Endothelial cell of umbilical vein (primary cell): ENCODE results near the gene CNDP2. TPM values are rescaled to one million over a fixed set of nuclear protein-coding genes. Genes with fewer than 3 reads are reported as not detected.

Source experiments
- BruUV-seq: library from RNA; stranded (reverse); fragments of 400-500 nt; replicated peaks from 2 replicates; lab custom pipeline; 2021; lab: Mats Ljungman, UMichigan
- CTCF ChIA-PET: fragments of 300-600, 350-600 bp; sonication (Branson Sonifier 250); formaldehyde crosslinking; loops from one replicate; lab custom pipeline; 2021; ENCODE audit warnings: antibody characterized with exemption, inconsistent platforms; lab: Charles Lee
- POLR2A ChIA-PET: fragments of 300-600, 350-600 bp; sonication (Branson Sonifier 250); formaldehyde crosslinking; loops from one replicate; lab custom pipeline; 2021; ENCODE audit warnings: antibody characterized with exemption, inconsistent platforms; lab: Charles Lee
- DNase-seq: peaks from one replicate; pipeline ENCODE4 v3.0.0-alpha.2; 2011; ENCODE audit warnings: low read depth, low spot score
- FAIRE-seq: peaks from 2 replicates; lab custom pipeline; 2011; peaks lifted over from hg19 to GRCh38; lab: Jason Lieb, UNC
- H2AFZ ChIP-seq: 2 replicates; pipeline ENCODE4 v1.6.0; 2012; ENCODE audit warnings: low read depth, low read length, control low read depth, inconsistent platforms
- H3K27ac ChIP-seq: 2 replicates; pipeline ENCODE4 v1.5.1; 2011; ENCODE audit warnings: low read depth, mild to moderate bottlenecking, control low read depth, low read length, moderate library complexity; ENCODE audit not compliant: insufficient read depth
- H3K27me3 ChIP-seq, 2 experiments: 2 replicates each; pipeline versions ENCODE4 v1.6.0 to v1.6.1; 2011; ENCODE audit warnings: low read length in 2 of 2, mixed read lengths in 1 of 2; ENCODE audit not compliant: control insufficient read depth in 2 of 2, insufficient read depth in 2 of 2
- H3K36me3 ChIP-seq, 2 experiments: 2 replicates in 1 of 2; 3 replicates in 1 of 2; pipeline ENCODE4 v1.5.1; 2011; ENCODE audit warnings: low read length in 2 of 2, mild to moderate bottlenecking in 1 of 2, moderate library complexity in 1 of 2; ENCODE audit not compliant: control insufficient read depth in 2 of 2, insufficient read depth in 2 of 2; ENCODE audit errors: extremely low read depth in 1 of 2
- H3K4me1 ChIP-seq: 3 replicates; pipeline ENCODE4 v1.5.1; 2011; ENCODE audit warnings: mild to moderate bottlenecking, low read length; ENCODE audit not compliant: control insufficient read depth, insufficient read depth; ENCODE audit errors: extremely low read depth
- H3K4me2 ChIP-seq: 2 replicates; pipeline ENCODE4 v1.6.1; 2011; ENCODE audit warnings: low read length, control low read depth, mixed read lengths; ENCODE audit not compliant: insufficient read depth
- H3K4me3 ChIP-seq, 3 experiments: fragments of 200-600 bp in 1 of 3; sonication (generic), shearing (Covaris generic) in 1 of 3; replicated peaks in 1 of 3; 2 replicates each; pipeline ENCODE4 v1.5.1; 2011 to 2016; ENCODE audit warnings: control low read depth in 3 of 3, low read length in 3 of 3, mild to moderate bottlenecking in 2 of 3, inconsistent platforms in 1 of 3, low read depth in 1 of 3, moderate library complexity in 1 of 3; ENCODE audit not compliant: insufficient read depth in 1 of 3
- H3K79me2 ChIP-seq: 2 replicates; pipeline ENCODE4 v1.6.0; 2012; ENCODE audit warnings: low read length, inconsistent platforms; ENCODE audit not compliant: control insufficient read depth, insufficient read depth
- H3K9ac ChIP-seq: replicated peaks from 2 replicates; pipeline ENCODE3; 2011; ENCODE audit warnings: low read length, control low read depth; ENCODE audit not compliant: insufficient read depth; ENCODE audit errors: extremely low read depth
- H3K9me1 ChIP-seq: replicated peaks from 3 replicates; pipeline ENCODE4 v1.6.0; 2011; ENCODE audit warnings: mild to moderate bottlenecking, low read length; ENCODE audit not compliant: control insufficient read depth, insufficient read depth; ENCODE audit errors: extremely low read depth
- H3K9me3 ChIP-seq: replicated peaks from 2 replicates; pipeline ENCODE4 v1.5.1; 2012; ENCODE audit warnings: low read length, inconsistent platforms; ENCODE audit not compliant: control insufficient read depth, insufficient read depth
- H4K20me1 ChIP-seq: replicated peaks from 2 replicates; pipeline ENCODE3; 2011; ENCODE audit warnings: mild to moderate bottlenecking, low read length; ENCODE audit not compliant: control insufficient read depth, insufficient read depth; ENCODE audit errors: extremely low read depth
- EZH2 ChIP-seq: IDR thresholded peaks from 2 replicates; pipeline ENCODE4 v1.6.1; 2012; ENCODE audit warnings: borderline replicate concordance, low read depth, mild to moderate bottlenecking, moderate library complexity, low read length, inconsistent platforms; ENCODE audit not compliant: severe bottlenecking
- FOS ChIP-seq: IDR thresholded peaks from 2 replicates; pipeline ENCODE4 v1.6.1; 2011; ENCODE audit warnings: mild to moderate bottlenecking, low read length, moderate library complexity, borderline replicate concordance; ENCODE audit not compliant: insufficient read depth
- GATA2 ChIP-seq: IDR thresholded peaks from 2 replicates; pipeline ENCODE4 v1.7.0; 2011; ENCODE audit warnings: low read depth, mild to moderate bottlenecking, moderate library complexity, mixed read lengths, low read length; ENCODE audit not compliant: insufficient read length, insufficient read depth
- JUN ChIP-seq: IDR thresholded peaks from 2 replicates; pipeline ENCODE4 v1.6.1; 2011; ENCODE audit warnings: borderline replicate concordance, low read depth; ENCODE audit not compliant: insufficient read length, insufficient read depth
- MYC ChIP-seq: IDR thresholded peaks from one replicate; pipeline ENCODE4 v1.6.1; 2011; ENCODE audit warnings: mild to moderate bottlenecking, low read depth, low read length
- POLR2A ChIP-seq: IDR thresholded peaks from 2 replicates; pipeline ENCODE4 v1.6.1; 2012; ENCODE audit warnings: low read depth, mild to moderate bottlenecking, control low read depth, low read length
- POLR2AphosphoS5 ChIP-seq: IDR thresholded peaks from 2 replicates; pipeline ENCODE4 v1.6.1; 2012; ENCODE audit warnings: low read depth, mild to moderate bottlenecking, control low read depth, low read length, moderate library complexity; ENCODE audit not compliant: insufficient read depth
- dilution Hi-C: fragments of 300-500 bp; cut with MboI; formaldehyde crosslinking; loops from one replicate; pipeline ENCODE4 v1.15.0; 2019; ENCODE audit warnings: low sequenced_read_pairs; ENCODE audit not compliant: extremely low pct_ligation_motif_present
- intact Hi-C: fragments of 100-400 bp; cut with micrococcal nuclease; formaldehyde crosslinking; loops from one replicate; pipeline ENCODE4 v1.10.0; 2022
- polyA plus RNA-seq, 4 experiments: library from polyadenylated mRNA; depleted of rRNA in 3 of 4; stranded (reverse) in 3 of 4; unstranded in 1 of 4; fragments of >200 nt; gene quantifications; 2 replicates each; pipeline versions ENCODE4 v1.2.1 to v1.2.3, GENCODE V29; 2011 to 2012; ENCODE audit warnings: missing spikeins in 1 of 4
- total RNA-seq: library from RNA; stranded (reverse); gene quantifications from 2 replicates; pipeline ENCODE4 v1.2.3, GENCODE V29; 2021
- TF ChIP-seq, protein P1 (sequence below), 2 donors: IDR thresholded peaks; 1 replicate in 1 of 2; 2 replicates in 1 of 2; pipeline ENCODE4 v1.5.1; 2011; ENCODE audit warnings: low read length in 2 of 2, mild to moderate bottlenecking in 2 of 2, moderate library complexity in 2 of 2, control low read depth in 1 of 2, inconsistent platforms in 1 of 2, low read depth in 1 of 2; ENCODE audit not compliant: insufficient read depth in 1 of 2; ENCODE audit errors: extremely low read depth in 1 of 2
- TF ChIP-seq, protein P2 (sequence below): IDR thresholded peaks from 2 replicates; pipeline ENCODE4 v1.6.1; 2011; ENCODE audit not compliant: insufficient read depth, insufficient read length

Gene CNDP2
- total and polyA plus RNA-seq, 2 donors (not counting 3 experiments of a cell fraction or from before 2014, with no cell fraction given), result 52.9 to 123 TPM

DNA sequence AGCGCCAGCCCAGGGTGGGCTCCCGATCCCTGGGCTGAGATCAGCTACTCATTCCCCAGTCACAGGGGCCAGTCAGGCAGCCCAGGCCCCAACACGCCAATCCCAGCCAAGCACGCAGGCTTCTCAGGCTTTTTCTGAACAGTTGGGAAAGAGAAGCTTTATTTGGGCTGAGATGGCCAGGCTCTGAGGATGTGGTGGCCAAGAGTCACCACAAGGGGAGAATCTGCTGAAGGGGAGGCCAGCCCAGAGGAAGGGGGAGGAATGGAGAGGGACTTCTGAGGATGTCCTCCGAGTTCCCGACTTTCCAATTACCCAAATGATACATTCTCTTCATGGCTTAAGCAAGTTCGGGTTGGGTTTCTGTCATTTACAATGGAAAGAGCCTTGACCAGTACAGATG, 36.3 kb upstream of the CNDP2 start:
- TF ChIP-seq, protein P1, sequence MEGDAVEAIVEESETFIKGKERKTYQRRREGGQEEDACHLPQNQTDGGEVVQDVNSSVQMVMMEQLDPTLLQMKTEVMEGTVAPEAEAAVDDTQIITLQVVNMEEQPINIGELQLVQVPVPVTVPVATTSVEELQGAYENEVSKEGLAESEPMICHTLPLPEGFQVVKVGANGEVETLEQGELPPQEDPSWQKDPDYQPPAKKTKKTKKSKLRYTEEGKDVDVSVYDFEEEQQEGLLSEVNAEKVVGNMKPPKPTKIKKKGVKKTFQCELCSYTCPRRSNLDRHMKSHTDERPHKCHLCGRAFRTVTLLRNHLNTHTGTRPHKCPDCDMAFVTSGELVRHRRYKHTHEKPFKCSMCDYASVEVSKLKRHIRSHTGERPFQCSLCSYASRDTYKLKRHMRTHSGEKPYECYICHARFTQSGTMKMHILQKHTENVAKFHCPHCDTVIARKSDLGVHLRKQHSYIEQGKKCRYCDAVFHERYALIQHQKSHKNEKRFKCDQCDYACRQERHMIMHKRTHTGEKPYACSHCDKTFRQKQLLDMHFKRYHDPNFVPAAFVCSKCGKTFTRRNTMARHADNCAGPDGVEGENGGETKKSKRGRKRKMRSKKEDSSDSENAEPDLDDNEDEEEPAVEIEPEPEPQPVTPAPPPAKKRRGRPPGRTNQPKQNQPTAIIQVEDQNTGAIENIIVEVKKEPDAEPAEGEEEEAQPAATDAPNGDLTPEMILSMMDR (IDR thresholded peaks at IDR 0.05; ENCODE audit: extremely low read depth in 1 of 2, insufficient read depth in 1 of 2, low read depth in 1 of 2, low read length in 2 of 2), result peak; percentile 10 to 22
- TF ChIP-seq EZH2, result peak; percentile 26
- TF ChIP-seq JUN, result no peak
- TF ChIP-seq, protein P2, sequence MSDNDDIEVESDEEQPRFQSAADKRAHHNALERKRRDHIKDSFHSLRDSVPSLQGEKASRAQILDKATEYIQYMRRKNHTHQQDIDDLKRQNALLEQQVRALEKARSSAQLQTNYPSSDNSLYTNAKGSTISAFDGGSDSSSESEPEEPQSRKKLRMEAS, result no peak
- no peak for TF ChIP-seq MYC
- no peak for TF ChIP-seq GATA2
- no peak for TF ChIP-seq POLR2AphosphoS5
- no peak for TF ChIP-seq POLR2A
- TF ChIP-seq FOS, result no peak
- Histone ChIP-seq H3K4me1 (no peaks in the 10 kb centered on the region), H3K27ac (no peak overlapping the region), H4K20me1 (no peaks in the 10 kb centered on the region), H3K79me2 (no peaks in the 10 kb centered on the region), H3K9me1 (no peaks in the 10 kb centered on the region), H2AFZ (no peak overlapping the region), H3K4me2 (no peak overlapping the region), H3K9ac (no peak overlapping the region), H3K9me3 (no peaks in the 10 kb centered on the region), H3K27me3 (peaks cover 32 to 48% of the 10 kb centered on the region in 2 experiments), H3K36me3 (no peaks in the 10 kb centered on the region), H3K4me3 (no peak overlapping the region)
- POLR2A ChIA-PET, result no interaction called here
- dilution Hi-C loops, result no loop called here
- CTCF ChIA-PET, result interaction anchor here (1.0 kb wide), 2 partner anchors 33 to 92 kb away, joined by 3 to 4 read pairs; no protein-coding TSS in a partner anchor
- no peak for FAIRE-seq
- BruUV-seq, result no TSS peak
- DNase-seq, result no peak
- intact Hi-C loops, result loop anchor here (10.0 kb wide), 1 partner anchor 55 kb away; no protein-coding TSS in a partner anchor
